Right atrium auricular region (tissue), 2 donors: ENCODE results near the gene HEPN1. TPM values are rescaled to one million over a fixed set of nuclear protein-coding genes. Genes with fewer than 3 reads are reported as not detected.

Source experiments
- DNase-seq: peaks from one replicate; pipeline ENCODE4 v3.0.0-alpha.2; 2019; ENCODE audit warnings: low spot score
- H3K27ac ChIP-seq, 2 donors: fragments of 200-600 bp; sonication (generic); 1 replicate in 1 of 2; 2 replicates in 1 of 2; pipeline ENCODE4 v1.5.1; 2016 to 2019
- H3K27me3 ChIP-seq, 2 donors: fragments of 200-600 bp; sonication (generic); one replicate each; pipeline versions ENCODE4 v1.5.1 to v1.6.0; 2017 to 2019
- H3K36me3 ChIP-seq: fragments of 200-600 bp; sonication (generic); one replicate; pipeline ENCODE4 v1.5.1; 2016
- H3K4me1 ChIP-seq, 2 donors: fragments of 200-600 bp; sonication (generic); one replicate each; pipeline versions ENCODE4 v1.5.1 to v1.6.0; 2017 to 2019
- H3K4me3 ChIP-seq, 2 donors: fragments of 200-600 bp; sonication (generic); 1 replicate in 1 of 2; 2 replicates in 1 of 2; pipeline ENCODE4 v1.5.1; 2017 to 2019; ENCODE audit warnings: mild to moderate bottlenecking in 1 of 2, moderate library complexity in 1 of 2
- H3K9me3 ChIP-seq, 2 donors: fragments of 200-600 bp; sonication (generic); one replicate each; pipeline ENCODE4 v1.5.1; 2019
- total RNA-seq, 2 donors: library from RNA; depleted of rRNA; stranded (reverse); fragments of >200 nt; gene quantifications; one replicate each; pipeline ENCODE4 v1.1.0, GENCODE V29; 2016
- TF ChIP-seq, protein P1 (sequence below), 2 donors: fragments of 200-600 bp; sonication (generic); IDR thresholded peaks; one replicate each; pipeline ENCODE4 v1.5.1; 2019; ENCODE audit warnings: antibody characterized with exemption in 2 of 2

HEPN1 gene
- total RNA-seq, 2 donors from 2014 or later, result not detected

DNA sequence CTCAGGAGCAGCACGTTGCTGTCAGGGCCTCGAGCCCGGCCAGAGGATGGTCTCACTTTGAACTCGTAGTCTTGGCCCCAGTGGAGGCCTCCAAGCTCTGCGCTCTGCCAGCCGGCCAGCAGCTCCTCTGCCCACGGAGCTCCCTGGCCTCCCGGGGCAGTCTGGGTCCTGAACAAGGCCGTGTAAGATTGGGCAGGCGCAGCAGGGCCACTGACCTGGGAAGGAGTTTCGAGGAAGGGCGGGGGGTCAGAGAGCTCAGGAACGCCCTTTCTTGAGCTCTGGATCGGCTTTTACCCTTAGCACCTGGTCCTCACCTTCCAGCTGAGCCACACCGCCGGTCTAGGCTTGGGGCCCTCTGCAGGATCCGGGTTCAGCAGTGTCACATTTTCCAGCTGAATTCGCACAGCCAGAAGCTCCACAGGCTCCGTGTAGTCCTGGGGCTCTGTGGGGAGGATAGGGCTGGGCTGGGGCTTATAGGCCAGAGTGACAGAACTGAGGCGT, 23.5 kb upstream of the HEPN1 start:
- DNase-seq, result no peak
- Histone ChIP-seq H3K4me1 (peaks cover 0 to 85% of the 10 kb centered on the region in 2 donors), H3K36me3 (peaks cover 5% of the 10 kb centered on the region), H3K27ac (peak overlapping the region; percentile 73 to 81), H3K27me3 (no peaks in the 10 kb centered on the region), H3K9me3 (no peaks in the 10 kb centered on the region), H3K4me3 (peak overlapping the region; percentile 37 to 48)
- TF ChIP-seq, protein P1, sequence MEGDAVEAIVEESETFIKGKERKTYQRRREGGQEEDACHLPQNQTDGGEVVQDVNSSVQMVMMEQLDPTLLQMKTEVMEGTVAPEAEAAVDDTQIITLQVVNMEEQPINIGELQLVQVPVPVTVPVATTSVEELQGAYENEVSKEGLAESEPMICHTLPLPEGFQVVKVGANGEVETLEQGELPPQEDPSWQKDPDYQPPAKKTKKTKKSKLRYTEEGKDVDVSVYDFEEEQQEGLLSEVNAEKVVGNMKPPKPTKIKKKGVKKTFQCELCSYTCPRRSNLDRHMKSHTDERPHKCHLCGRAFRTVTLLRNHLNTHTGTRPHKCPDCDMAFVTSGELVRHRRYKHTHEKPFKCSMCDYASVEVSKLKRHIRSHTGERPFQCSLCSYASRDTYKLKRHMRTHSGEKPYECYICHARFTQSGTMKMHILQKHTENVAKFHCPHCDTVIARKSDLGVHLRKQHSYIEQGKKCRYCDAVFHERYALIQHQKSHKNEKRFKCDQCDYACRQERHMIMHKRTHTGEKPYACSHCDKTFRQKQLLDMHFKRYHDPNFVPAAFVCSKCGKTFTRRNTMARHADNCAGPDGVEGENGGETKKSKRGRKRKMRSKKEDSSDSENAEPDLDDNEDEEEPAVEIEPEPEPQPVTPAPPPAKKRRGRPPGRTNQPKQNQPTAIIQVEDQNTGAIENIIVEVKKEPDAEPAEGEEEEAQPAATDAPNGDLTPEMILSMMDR (IDR thresholded peaks at IDR 0.05), result no peak

DNA sequence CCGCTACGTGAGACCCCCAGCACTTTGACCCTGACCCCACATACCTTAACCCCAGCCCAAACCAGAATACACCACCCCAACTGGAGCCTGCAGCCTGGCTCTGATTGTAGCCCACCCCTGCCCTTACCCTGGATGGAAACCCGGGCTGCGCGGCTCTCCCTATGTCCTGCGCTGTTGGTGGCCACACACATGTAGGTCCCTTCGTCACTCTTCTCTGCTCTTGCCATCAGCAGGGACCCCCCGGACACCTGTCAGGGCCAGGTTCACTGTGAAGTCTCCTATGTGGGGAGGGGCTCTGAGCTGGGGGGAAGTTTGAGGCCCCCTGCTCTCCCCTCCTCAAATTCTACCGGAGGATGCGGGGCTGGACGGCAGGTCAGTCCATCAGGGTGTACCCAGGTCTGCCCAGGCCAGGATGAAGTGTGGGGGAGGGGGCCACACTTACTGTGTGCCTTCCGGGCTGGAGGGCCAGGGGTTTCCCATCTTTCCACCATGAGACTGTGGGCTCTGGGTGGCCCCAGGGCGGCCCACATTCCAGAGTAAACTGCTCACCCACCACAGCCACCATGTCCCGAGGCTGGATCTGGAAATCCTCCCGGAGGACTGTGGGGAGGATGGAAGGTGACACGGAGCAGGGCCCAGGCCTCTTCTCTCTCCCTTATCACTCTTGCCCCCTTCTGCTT, 22.8 kb upstream of the HEPN1 start:
- Histone ChIP-seq H3K4me1 (peaks cover 0 to 83% of the 10 kb centered on the region in 2 donors), H3K4me3 (peak overlapping the region; percentile 37 to 48), H3K36me3 (peaks cover 5% of the 10 kb centered on the region), H3K27me3 (no peaks in the 10 kb centered on the region), H3K9me3 (no peaks in the 10 kb centered on the region), H3K27ac (peak overlapping the region; percentile 73 to 81)
- TF ChIP-seq, protein P1 (IDR thresholded peaks at IDR 0.05), result no peak
- no peak for DNase-seq

DNA sequence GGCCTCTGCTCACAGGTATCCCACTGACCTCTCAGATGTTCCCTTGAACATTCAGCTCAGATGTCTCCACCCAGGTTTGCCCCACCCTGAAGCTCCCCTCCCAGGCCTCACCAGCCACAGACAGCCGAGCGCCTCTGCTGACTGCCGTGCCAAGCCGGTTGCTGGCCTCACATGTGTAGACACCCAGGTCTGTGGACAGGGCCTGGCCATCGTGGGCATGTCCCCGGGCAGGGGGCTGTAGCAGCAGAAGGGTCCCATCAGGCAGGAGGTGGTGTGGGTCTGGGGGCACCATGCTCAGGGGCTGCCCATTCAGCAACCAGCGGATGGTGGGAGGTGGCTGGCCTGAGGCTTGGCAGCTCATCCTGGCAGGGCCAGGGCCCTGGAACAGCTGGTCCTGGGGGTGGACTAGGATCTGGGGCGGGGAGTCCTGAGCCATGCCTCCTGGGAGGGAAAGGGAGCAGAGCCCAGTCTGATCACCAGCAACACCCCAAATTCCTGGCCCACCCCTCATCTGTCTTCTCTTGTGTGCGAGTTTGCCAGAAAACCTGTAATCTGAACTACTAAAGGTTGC, 22.1 kb upstream of the HEPN1 start:
- TF ChIP-seq, protein P1 (IDR thresholded peaks at IDR 0.05), result no peak
- H3K27me3 ChIP-seq, result no peaks in the 10 kb centered on the region
- H3K4me3 ChIP-seq, result peak overlapping the region; percentile 37 to 48
- no peak for DNase-seq
- H3K9me3 ChIP-seq, result no peaks in the 10 kb centered on the region
- H3K27ac ChIP-seq, result peak overlapping the region; percentile 73 to 81
- H3K36me3 ChIP-seq, result peaks cover 5% of the 10 kb centered on the region
- peaks cover 0 to 77% of the 10 kb centered on the region in 2 donors for H3K4me1 ChIP-seq

DNA sequence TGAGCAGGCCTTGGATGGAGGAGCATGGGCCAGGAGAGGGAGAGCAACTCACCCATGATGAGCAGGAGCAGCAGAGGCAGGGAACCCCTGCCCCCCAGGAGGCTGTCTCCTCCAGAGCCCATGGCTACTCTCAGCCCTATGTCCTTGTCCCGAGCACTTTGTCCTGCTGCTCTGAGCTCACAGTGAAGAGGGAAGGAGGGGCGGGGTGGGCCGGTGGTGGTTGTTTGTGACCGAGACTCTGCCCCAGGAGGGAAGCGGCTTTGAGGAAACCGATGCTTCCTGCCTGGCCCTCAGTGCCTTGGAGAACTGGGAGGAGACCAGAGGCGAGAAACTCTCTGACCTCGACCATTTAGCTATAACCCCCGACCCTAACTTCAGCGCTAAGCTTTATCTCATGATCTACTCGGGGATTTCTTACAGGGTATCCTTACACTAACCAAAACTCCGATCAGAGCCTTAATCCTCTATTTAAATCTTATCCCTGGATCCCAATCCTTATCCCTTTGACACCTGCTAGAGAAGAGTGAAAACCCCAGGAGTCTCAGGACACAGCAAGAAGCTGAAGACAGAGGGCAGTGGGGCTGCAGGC, 21.3 kb upstream of the HEPN1 start, which contains the start of gene ROBO4:
Gene ROBO4, minus strand, starts transcription at position 192 of the 589 bp plus-strand sequence. Its CDS starts 70 bp downstream, at position 122.
- DNase-seq, result no peak
- Histone ChIP-seq H3K27me3 (no peaks in the 10 kb centered on the region), H3K4me3 (peak within 1 kb of the TSS; percentile 37 to 48), H3K36me3 (peaks cover 5% of the 10 kb centered on the region), H3K4me1 (peaks cover 0 to 68% of the 10 kb centered on the region in 2 donors), H3K27ac (peak within 1 kb of the TSS; percentile 73 to 81), H3K9me3 (no peaks in the 10 kb centered on the region)
- TF ChIP-seq, protein P1 (IDR thresholded peaks at IDR 0.05), result no peak

DNA sequence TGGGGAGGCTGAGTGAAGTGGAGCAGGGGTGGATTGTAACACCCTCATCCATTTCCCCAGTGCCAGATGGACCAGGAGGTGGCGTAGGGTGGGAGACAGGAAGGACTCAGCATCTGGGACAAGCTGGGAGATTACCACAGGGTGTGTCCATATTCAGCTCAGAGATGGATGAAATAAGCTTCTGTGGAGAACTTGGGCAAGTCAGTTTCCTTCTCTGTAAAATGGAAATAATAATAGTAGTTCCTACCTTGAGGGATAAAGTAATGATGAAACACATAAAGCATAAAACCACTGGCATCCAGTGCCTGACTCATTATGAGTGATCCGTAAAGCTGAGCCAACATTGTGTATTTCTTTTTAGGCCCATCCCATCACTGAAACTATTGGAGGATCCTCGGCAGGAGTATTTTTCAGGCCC, 20.8 kb upstream of the HEPN1 start:
- DNase-seq, result no peak
- Histone ChIP-seq H3K27me3 (no peaks in the 10 kb centered on the region), H3K4me3 (peak overlapping the region in 1 of 2 donors; percentile 48), H3K9me3 (no peaks in the 10 kb centered on the region), H3K4me1 (peaks cover 0 to 63% of the 10 kb centered on the region in 2 donors), H3K27ac (peak overlapping the region; percentile 73 to 81), H3K36me3 (peaks cover 5% of the 10 kb centered on the region)
- TF ChIP-seq, protein P1 (IDR thresholded peaks at IDR 0.05), result no peak
